SU-DHL-6 (cell line): ENCODE data around the gene INTS7.
A peak's percentile ranks its signal among the peaks of the same experiment; 100 is the strongest.

Source experiments
- H2AFZ ChIP-seq: fragments of 200-600 bp; sonication (generic); 2 replicates; pipeline ENCODE4 v1.6.1; 2014; ENCODE audit warnings: low read depth, mild to moderate bottlenecking, moderate library complexity, mixed read lengths, antibody characterized with exemption, low read length; ENCODE audit not compliant: severe bottlenecking
- H3F3A ChIP-seq: fragments of 200-600 bp; shearing (Covaris generic); 2 replicates; pipeline ENCODE4 v1.6.0; 2016; ENCODE audit warnings: antibody characterized with exemption, mild to moderate bottlenecking; ENCODE audit not compliant: insufficient read depth
- H3K27ac ChIP-seq: fragments of 200-600 bp; sonication (generic); 2 replicates; pipeline ENCODE4 v1.5.1; 2016; ENCODE audit warnings: low read depth, mild to moderate bottlenecking, low read length, moderate library complexity, mixed read lengths
- H3K27me3 ChIP-seq: fragments of 200-600 bp; sonication (generic), shearing (Covaris generic); 2 replicates; pipeline ENCODE4 v1.6.0; 2014; ENCODE audit warnings: mild to moderate bottlenecking, low read length
- H3K36me3 ChIP-seq: fragments of 200-600 bp; sonication (generic); 2 replicates; pipeline ENCODE4 v1.6.1; 2014; ENCODE audit warnings: mild to moderate bottlenecking, low read length, mixed read lengths
- H3K4me2 ChIP-seq: fragments of 300-600, 200-600 bp; shearing (Covaris generic), sonication (generic); 2 replicates; pipeline ENCODE4 v1.6.0; 2014; ENCODE audit warnings: low read length, low read depth, mild to moderate bottlenecking; ENCODE audit not compliant: poor library complexity, severe bottlenecking
- H3K4me3 ChIP-seq: fragments of 200-600 bp; sonication (generic); 2 replicates; pipeline ENCODE4 v1.5.1; 2014; ENCODE audit warnings: antibody characterized with exemption, low read length, mild to moderate bottlenecking, mixed read lengths; ENCODE audit not compliant: insufficient read depth, poor library complexity, severe bottlenecking
- H3K79me2 ChIP-seq: fragments of 200-600 bp; sonication (generic); 2 replicates; pipeline ENCODE4 v1.6.1; 2014; ENCODE audit warnings: mild to moderate bottlenecking, low read length, moderate library complexity; ENCODE audit not compliant: insufficient read depth
- H3K9ac ChIP-seq: fragments of 200-600 bp; sonication (generic); 2 replicates; pipeline ENCODE4 v1.7.0; 2014; ENCODE audit warnings: mild to moderate bottlenecking, low read length
- H3K9me2 ChIP-seq: fragments of 200-600 bp; sonication (generic); replicated peaks from 2 replicates; pipeline ENCODE4 v1.6.1; 2014; ENCODE audit warnings: low read length; ENCODE audit not compliant: insufficient read depth
- H3K9me3 ChIP-seq: fragments of 200-600 bp; sonication (generic); 2 replicates; pipeline ENCODE4 v1.6.1; 2014; ENCODE audit warnings: low read length, mixed read lengths; ENCODE audit not compliant: insufficient read depth
- H4K20me1 ChIP-seq: fragments of 200-600 bp; sonication (generic); 2 replicates; pipeline ENCODE4 v1.6.1; 2014; ENCODE audit warnings: low read depth, mild to moderate bottlenecking, antibody characterized with exemption, low read length, moderate library complexity, mixed read lengths
- EZH2phosphoT487 ChIP-seq: fragments of 200-600 bp; sonication (generic), shearing (Covaris generic); conservative IDR thresholded peaks from 2 replicates; pipeline ENCODE4 v1.6.1; 2018; ENCODE audit warnings: mild to moderate bottlenecking, antibody characterized with exemption, low read length, moderate library complexity, mixed read lengths
- TF ChIP-seq, protein P1 (sequence below): fragments of 200-600 bp; sonication (generic); IDR thresholded peaks from one replicate; pipeline ENCODE4 v1.5.1; 2017; ENCODE audit warnings: antibody characterized with exemption, mild to moderate bottlenecking, low read length, moderate library complexity; ENCODE audit not compliant: insufficient read depth, poor library complexity, severe bottlenecking

The INTS7 gene

DNA sequence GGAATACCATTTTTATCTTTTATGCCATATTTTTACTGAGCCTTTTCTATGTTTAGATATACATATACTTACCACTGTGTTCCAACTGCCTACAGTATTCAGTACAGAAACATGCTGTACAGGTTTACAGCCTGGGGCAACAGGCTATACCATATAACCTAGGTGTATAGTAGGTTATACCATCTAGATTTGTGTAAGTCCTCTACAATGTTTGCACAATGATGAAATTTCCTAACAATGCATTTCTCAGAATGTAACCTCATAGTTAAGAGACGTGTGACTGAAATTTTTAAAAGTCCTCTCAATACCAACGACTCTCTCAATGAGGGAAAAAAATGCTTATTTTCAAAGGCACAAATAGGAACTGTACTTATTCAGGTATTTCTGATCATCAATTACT is 21.7 kb downstream of the INTS7 start:
- H3K27me3 ChIP-seq: no peaks in the 10 kb centered on the region
- H3K9me3 ChIP-seq: no peaks in the 10 kb centered on the region
- no peak overlapping the region for H3K4me3 ChIP-seq
- TF ChIP-seq, protein P1, sequence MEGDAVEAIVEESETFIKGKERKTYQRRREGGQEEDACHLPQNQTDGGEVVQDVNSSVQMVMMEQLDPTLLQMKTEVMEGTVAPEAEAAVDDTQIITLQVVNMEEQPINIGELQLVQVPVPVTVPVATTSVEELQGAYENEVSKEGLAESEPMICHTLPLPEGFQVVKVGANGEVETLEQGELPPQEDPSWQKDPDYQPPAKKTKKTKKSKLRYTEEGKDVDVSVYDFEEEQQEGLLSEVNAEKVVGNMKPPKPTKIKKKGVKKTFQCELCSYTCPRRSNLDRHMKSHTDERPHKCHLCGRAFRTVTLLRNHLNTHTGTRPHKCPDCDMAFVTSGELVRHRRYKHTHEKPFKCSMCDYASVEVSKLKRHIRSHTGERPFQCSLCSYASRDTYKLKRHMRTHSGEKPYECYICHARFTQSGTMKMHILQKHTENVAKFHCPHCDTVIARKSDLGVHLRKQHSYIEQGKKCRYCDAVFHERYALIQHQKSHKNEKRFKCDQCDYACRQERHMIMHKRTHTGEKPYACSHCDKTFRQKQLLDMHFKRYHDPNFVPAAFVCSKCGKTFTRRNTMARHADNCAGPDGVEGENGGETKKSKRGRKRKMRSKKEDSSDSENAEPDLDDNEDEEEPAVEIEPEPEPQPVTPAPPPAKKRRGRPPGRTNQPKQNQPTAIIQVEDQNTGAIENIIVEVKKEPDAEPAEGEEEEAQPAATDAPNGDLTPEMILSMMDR: no peak
- no peak for TF ChIP-seq EZH2phosphoT487
- H4K20me1 ChIP-seq: no peaks in the 10 kb centered on the region
- no peak overlapping the region for H3K4me2 ChIP-seq
- no peak overlapping the region for H3K9ac ChIP-seq
- H3K79me2 ChIP-seq: 0 out of 2 replicates have a peak, but pooled peaks cover 6% of the 10 kb centered on the region
- no peak overlapping the region for H3K27ac ChIP-seq
- peaks cover 30% of the 10 kb centered on the region; the same call in 1 of the 2 replicates for H3K36me3 ChIP-seq
- no peak overlapping the region for H2AFZ ChIP-seq
- H3F3A ChIP-seq: peaks cover 7% of the 10 kb centered on the region; the same call in 1 of the 2 replicates
- no peaks in the 10 kb centered on the region for H3K9me2 ChIP-seq

DNA sequence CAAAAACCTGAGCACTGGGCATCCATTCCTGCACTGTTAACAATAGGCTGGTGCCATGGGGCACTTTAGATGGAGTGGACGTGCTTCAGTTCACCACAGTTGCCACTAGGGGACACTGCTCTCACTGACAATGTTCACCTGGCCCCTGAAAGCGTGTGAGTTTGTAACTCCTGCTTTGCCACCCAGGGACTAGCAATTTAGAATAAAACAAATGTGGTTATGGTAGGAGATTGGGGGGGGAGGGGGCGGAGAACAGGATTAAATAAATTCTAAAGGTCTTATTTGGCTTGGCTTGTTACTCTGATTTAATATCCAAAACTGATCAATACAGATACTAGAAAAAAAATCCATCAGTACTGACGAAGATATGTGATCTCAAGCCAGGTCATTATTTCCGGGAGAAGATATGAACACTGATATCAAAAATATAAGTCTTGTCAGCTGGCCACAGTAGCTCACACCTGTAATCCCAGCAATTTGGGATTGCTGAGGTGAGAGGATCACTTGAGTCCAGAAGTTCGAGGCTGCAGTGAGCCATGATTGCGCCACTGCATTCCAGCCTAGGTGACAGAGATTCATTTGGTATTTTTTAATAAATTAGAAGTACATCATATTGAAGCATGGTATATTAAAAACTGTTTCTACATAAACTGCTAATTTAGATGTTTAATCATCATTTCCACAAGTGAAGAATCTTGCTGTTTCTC is 23.2 kb downstream of the INTS7 start:
- Histone ChIP-seq H3K9me2 (no peaks in the 10 kb centered on the region), H3K9ac (no peak overlapping the region), H3K4me3 (no peak overlapping the region), H3K27ac (no peak overlapping the region), H3K4me2 (no peak overlapping the region), H4K20me1 (no peaks in the 10 kb centered on the region), H3K79me2 (no peaks in the 10 kb centered on the region), H3K36me3 (peaks cover 20% of the 10 kb centered on the region; the same call in 1 of the 2 replicates), H3K27me3 (no peaks in the 10 kb centered on the region), H2AFZ (no peak overlapping the region), H3F3A (peaks cover 7% of the 10 kb centered on the region; the same call in 1 of the 2 replicates), H3K9me3 (no peaks in the 10 kb centered on the region)
- no peak for TF ChIP-seq EZH2phosphoT487
- TF ChIP-seq, protein P1: peak; percentile 94

DNA sequence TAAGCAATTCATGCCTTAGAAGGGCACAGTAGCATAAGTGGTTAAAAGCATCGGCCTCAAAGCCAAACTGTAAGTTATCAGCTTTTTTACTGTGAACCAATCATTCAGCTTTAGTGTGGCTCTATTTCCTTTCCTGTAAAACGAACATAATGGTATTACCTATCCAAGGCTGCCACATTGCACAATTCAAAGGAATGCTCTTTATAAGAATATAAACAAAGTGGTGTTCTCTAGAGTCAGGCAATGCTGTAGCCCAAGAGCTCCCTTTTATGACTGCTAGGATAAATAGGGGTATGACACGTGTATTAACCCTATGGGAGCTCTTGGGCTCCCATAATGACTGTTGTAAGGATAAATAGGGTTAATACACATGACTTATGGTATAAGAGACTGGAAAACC is 25.4 kb downstream of the INTS7 start:
- H3K9me3 ChIP-seq: no peaks in the 10 kb centered on the region
- no peak overlapping the region for H3K4me3 ChIP-seq
- no peaks in the 10 kb centered on the region for H4K20me1 ChIP-seq
- no peak overlapping the region for H3K4me2 ChIP-seq
- H3K9ac ChIP-seq: no peak overlapping the region
- no peaks in the 10 kb centered on the region for H3K27me3 ChIP-seq
- no peaks in the 10 kb centered on the region for H3K9me2 ChIP-seq
- peaks cover 23% of the 10 kb centered on the region; the same call in 1 of the 2 replicates for H3K36me3 ChIP-seq
- H3K27ac ChIP-seq: no peak overlapping the region
- no peak overlapping the region for H2AFZ ChIP-seq
- no peaks in the 10 kb centered on the region for H3K79me2 ChIP-seq
- H3F3A ChIP-seq: peaks cover 7% of the 10 kb centered on the region; the same call in 1 of the 2 replicates
- TF ChIP-seq, protein P1: no peak
- no peak for TF ChIP-seq EZH2phosphoT487
